GM23248 (cell line): ENCODE data around the gene EFS. TPM values are rescaled to one million over a fixed set of nuclear protein-coding genes. Genes with fewer than 3 reads are reported as not detected.

Experiments
- DNase-seq: peaks from one replicate; pipeline ENCODE4 v3.0.0-alpha.2; 2015
- H2AFZ ChIP-seq: fragments of 200-600 bp; sonication (generic); 2 replicates; pipeline ENCODE4 v1.6.1; 2016; ENCODE audit warnings: antibody characterized with exemption
- H3F3A ChIP-seq: fragments of 200-600 bp; sonication (generic); 2 replicates; pipeline ENCODE4 v1.6.1; 2016; ENCODE audit warnings: mild to moderate bottlenecking, antibody characterized with exemption, mixed run types; ENCODE audit not compliant: insufficient read depth
- H3K27ac ChIP-seq: fragments of 200-600 bp; sonication (generic); 2 replicates; pipeline ENCODE4 v1.5.1; 2016; ENCODE audit warnings: mild to moderate bottlenecking
- H3K27me3 ChIP-seq: fragments of 200-600 bp; sonication (generic); replicated peaks from 2 replicates; pipeline ENCODE4 v1.6.1; 2016; ENCODE audit warnings: mild to moderate bottlenecking; ENCODE audit not compliant: insufficient read depth
- H3K36me3 ChIP-seq: fragments of 200-600 bp; sonication (generic); 2 replicates; pipeline ENCODE4 v1.6.1; 2016; ENCODE audit warnings: low read depth, mild to moderate bottlenecking
- H3K4me1 ChIP-seq: fragments of 200-600 bp; sonication (generic); 2 replicates; pipeline ENCODE4 v1.6.1; 2016; ENCODE audit warnings: mild to moderate bottlenecking; ENCODE audit not compliant: insufficient read depth
- H3K4me2 ChIP-seq: fragments of 200-600 bp; sonication (generic); one replicate; pipeline ENCODE4 v1.6.1; 2016; ENCODE audit warnings: mild to moderate bottlenecking; ENCODE audit not compliant: unreplicated experiment
- H3K4me3 ChIP-seq: fragments of 200-600 bp; sonication (generic); 2 replicates; pipeline ENCODE4 v1.5.1; 2016; ENCODE audit warnings: mild to moderate bottlenecking
- H3K79me2 ChIP-seq: fragments of 200-600 bp; sonication (generic); 2 replicates; pipeline ENCODE4 v1.6.1; 2016; ENCODE audit warnings: mild to moderate bottlenecking; ENCODE audit not compliant: insufficient read depth
- H3K9ac ChIP-seq: fragments of 200-600 bp; sonication (generic); 2 replicates; pipeline ENCODE4 v1.6.1; 2016; ENCODE audit warnings: mild to moderate bottlenecking
- H3K9me2 ChIP-seq: fragments of 200-600 bp; sonication (generic); 2 replicates; pipeline ENCODE4 v1.6.1; 2016; ENCODE audit warnings: mixed run types, mild to moderate bottlenecking, moderate library complexity; ENCODE audit not compliant: insufficient read depth
- H3K9me3 ChIP-seq: fragments of 200-600 bp; sonication (generic); one replicate; pipeline ENCODE4 v1.6.1; 2017; ENCODE audit warnings: low read depth
- H4K20me1 ChIP-seq: fragments of 200-600 bp; sonication (generic); 2 replicates; pipeline ENCODE4 v1.6.0; 2016; ENCODE audit not compliant: insufficient read depth
- EZH2 ChIP-seq: fragments of 200-600 bp; sonication (generic); IDR thresholded peaks from 2 replicates; pipeline ENCODE4 v1.6.1; 2018; ENCODE audit warnings: antibody characterized with exemption, mild to moderate bottlenecking; ENCODE audit not compliant: insufficient read depth, poor library complexity, severe bottlenecking
- EZH2phosphoT487 ChIP-seq: fragments of 200-600 bp; sonication (generic); IDR thresholded peaks from 2 replicates; pipeline ENCODE4 v1.6.1; 2018; ENCODE audit warnings: antibody characterized with exemption, moderate library complexity, mild to moderate bottlenecking, low read depth; ENCODE audit not compliant: insufficient read depth
- WGBS, 2 experiments: methylation state at CpG; one replicate each; pipeline ENCODE4 v1.1.6; 2015 to 2017; ENCODE audit warnings: low lambda C conversion rate in 2 of 2, low coverage in 1 of 2; ENCODE audit errors: missing lambda C conversion rate in 2 of 2; 5-methylcytosine and 5-hydroxymethylcytosine counted together
- in situ Hi-C: fragments of 300-500 bp; cut with MboI; formaldehyde crosslinking; loops from 2 replicates; pipeline ENCODE4 v1.15.0; 2020
- polyA plus RNA-seq: library from polyadenylated mRNA; unstranded; fragments of >200 nt; fragmentation: Nextera tagmentation; extraction: Ambion mirVana; gene quantifications from 2 replicates; pipeline ENCODE4 v1.2.1, GENCODE V29; 2016
- total RNA-seq: library from RNA; depleted of rRNA; stranded (reverse); fragments of >200 nt; shearing (Covaris generic); gene quantifications from 2 replicates; pipeline ENCODE4 v1.2.3, GENCODE V29; 2014

EFS gene
- total and polyA plus RNA-seq, 2 experiments from 2014 or later: 4.2 to 17.3 TPM

DNA sequence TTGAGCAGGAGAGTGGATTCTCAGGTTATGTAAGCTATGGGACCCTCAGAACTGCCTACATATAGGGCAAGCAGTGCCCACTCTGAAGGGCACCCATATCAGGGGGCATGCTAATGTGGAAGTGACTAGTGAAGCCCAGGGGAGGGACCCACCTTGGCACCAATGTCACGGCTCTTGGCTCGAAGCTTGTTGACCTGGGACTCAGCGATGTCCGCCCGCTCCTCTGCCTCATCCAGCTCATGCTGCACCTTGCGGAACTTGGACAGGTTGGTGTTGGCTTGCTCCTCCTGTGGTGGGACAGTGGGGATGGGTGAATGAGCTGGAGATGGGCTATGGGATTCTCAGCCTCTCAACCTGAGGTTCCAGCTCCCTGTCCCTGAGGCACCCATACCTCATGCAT is 17.3 kb upstream of the EFS start:
- no peak for TF ChIP-seq EZH2phosphoT487
- no peak for TF ChIP-seq EZH2
- Histone ChIP-seq H3K4me3 (no peak overlapping the region), H3K9ac (no peak overlapping the region), H3K27me3 (peaks cover 25% of the 10 kb centered on the region), H3K9me3 (no peaks in the 10 kb centered on the region), H3K4me2 (no peak overlapping the region), H2AFZ (no peak overlapping the region), H3K4me1 (no peaks in the 10 kb centered on the region), H3K36me3 (no peaks in the 10 kb centered on the region), H4K20me1 (no peaks in the 10 kb centered on the region), H3K27ac (no peak overlapping the region), H3K79me2 (no peaks in the 10 kb centered on the region), H3F3A (no peaks in the 10 kb centered on the region), H3K9me2 (no peaks in the 10 kb centered on the region)
- WGBS, 2 experiments: 63 to 82% methylated on average over 6 of the region's 6 CpGs
- DNase-seq: no peak
- in situ Hi-C loops: no loop called here

DNA sequence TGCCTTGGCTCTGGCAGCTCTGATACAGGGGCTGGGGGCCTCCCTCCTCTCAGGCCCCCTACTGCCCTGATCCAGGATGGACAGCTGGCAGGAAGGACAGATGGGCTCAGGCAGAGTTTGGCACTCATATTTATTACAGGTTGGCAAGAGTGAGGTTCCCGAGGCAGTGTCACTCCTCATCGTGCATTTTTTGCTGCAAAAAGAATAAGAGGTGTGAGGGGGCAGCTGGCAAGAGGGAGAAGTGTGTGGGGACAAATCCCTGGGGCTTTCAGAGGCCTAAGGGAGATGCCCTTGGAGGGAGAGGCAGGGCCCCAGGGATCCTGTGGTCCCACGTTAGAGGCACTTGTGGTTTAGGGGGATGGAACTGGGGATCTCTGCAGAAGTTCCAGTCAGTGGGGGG is 16.9 kb upstream of the EFS start:
- no peaks in the 10 kb centered on the region for H3F3A ChIP-seq
- DNase-seq: no peak
- H3K9me2 ChIP-seq: no peaks in the 10 kb centered on the region
- H3K27ac ChIP-seq: no peak overlapping the region
- peaks cover 22% of the 10 kb centered on the region; the same call in 1 of the 2 replicates for H3K27me3 ChIP-seq
- H3K9ac ChIP-seq: no peak overlapping the region
- H4K20me1 ChIP-seq: no peaks in the 10 kb centered on the region
- H2AFZ ChIP-seq: no peak overlapping the region
- H3K79me2 ChIP-seq: no peaks in the 10 kb centered on the region
- in situ Hi-C loops: no loop called here
- H3K4me2 ChIP-seq: no peak overlapping the region
- H3K36me3 ChIP-seq: no peaks in the 10 kb centered on the region
- no peaks in the 10 kb centered on the region for H3K9me3 ChIP-seq
- no peaks in the 10 kb centered on the region for H3K4me1 ChIP-seq
- 41 to 43% methylated on average over 3 of the region's 3 CpGs for WGBS, 2 experiments
- no peak overlapping the region for H3K4me3 ChIP-seq
- no peak for TF ChIP-seq EZH2
- no peak for TF ChIP-seq EZH2phosphoT487

DNA sequence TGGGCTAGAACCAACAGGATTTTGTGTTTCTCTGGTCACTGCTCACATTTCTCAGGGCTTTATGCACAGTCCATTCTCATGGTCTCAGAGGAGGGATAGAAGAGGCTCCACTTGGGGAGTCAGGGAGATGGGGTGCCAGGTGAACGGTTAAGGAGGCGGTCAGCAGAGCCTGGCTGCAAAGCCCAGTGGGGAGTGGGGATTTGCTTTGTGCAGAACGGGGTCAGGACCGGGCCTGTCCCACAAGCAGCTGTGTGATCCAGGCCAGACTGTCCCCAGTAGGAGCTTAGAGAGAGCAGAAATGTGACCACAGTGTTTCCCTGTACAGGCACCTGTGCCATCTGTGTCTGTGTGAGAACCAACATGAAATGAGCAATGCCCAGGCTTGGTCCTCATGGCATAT is 16.0 kb upstream of the EFS start:
- WGBS, 2 experiments: 49% methylated on average over 4 of the region's 4 CpGs
- Histone ChIP-seq H3K27ac (no peak overlapping the region), H3K27me3 (peaks cover 21% of the 10 kb centered on the region; the same call in 1 of the 2 replicates), H3K36me3 (no peaks in the 10 kb centered on the region), H3K9me2 (no peaks in the 10 kb centered on the region), H2AFZ (no peak overlapping the region), H3K79me2 (no peaks in the 10 kb centered on the region), H3K9me3 (no peaks in the 10 kb centered on the region), H3K4me2 (no peak overlapping the region), H3K9ac (no peak overlapping the region), H3F3A (no peaks in the 10 kb centered on the region), H3K4me1 (no peaks in the 10 kb centered on the region), H3K4me3 (no peak overlapping the region), H4K20me1 (no peaks in the 10 kb centered on the region)
- TF ChIP-seq EZH2phosphoT487 (no peak), EZH2 (no peak)
- no peak for DNase-seq
- in situ Hi-C loops: no loop called here

DNA sequence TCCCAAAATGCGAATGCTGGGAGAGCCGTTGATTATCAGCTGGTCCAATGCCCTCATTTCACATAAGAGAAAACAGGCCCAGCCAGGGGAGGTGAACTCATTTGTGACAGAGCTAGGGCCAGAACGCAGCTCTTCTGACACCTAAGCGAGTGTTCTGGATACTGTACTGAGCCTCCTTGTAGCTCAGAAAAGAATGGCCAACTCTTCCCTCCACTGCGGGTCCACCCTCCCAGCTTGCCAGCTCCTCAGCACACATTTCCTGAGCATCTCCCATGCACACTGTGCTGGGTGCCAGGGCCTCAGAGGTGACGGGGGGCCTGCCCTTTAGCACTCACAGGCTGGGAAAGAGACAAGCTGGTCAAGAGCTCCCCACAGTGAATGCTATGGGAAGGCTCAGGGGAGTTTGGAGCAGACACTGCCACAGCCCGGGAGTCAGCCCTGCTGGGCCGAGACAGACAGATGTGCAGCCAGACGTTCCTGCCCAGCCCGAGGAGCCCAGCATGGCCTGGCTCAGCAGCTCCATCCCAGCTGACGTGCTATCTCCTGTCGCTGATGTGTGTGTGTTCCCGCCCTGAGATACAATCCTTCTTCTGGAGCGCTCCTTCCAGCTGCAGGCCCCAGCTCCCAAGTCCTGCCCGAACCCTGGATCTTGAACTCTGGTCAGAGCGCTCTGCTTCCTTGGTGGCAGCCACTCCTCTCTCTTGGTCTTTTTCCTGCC is 15.4 kb upstream of the EFS start:
- Histone ChIP-seq H3K4me2 (no peak overlapping the region), H3K4me3 (no peak overlapping the region), H3K27ac (no peak overlapping the region), H3K9me3 (no peaks in the 10 kb centered on the region), H3K4me1 (no peaks in the 10 kb centered on the region), H3K9ac (no peak overlapping the region), H3K36me3 (no peaks in the 10 kb centered on the region), H3K9me2 (no peaks in the 10 kb centered on the region), H4K20me1 (no peaks in the 10 kb centered on the region), H3K79me2 (no peaks in the 10 kb centered on the region), H3F3A (no peaks in the 10 kb centered on the region), H2AFZ (no peak overlapping the region), H3K27me3 (peaks cover 15% of the 10 kb centered on the region; the same call in 1 of the 2 replicates)
- WGBS, 2 experiments: 10 to 12% methylated on average over 16 of the region's 16 CpGs
- DNase-seq: no peak
- in situ Hi-C loops: no loop called here
- TF ChIP-seq EZH2 (no peak), EZH2phosphoT487 (no peak)
